Hindlimb muscle (tissue), 1 donor: ENCODE measurements around the gene C17orf50. TPM values are rescaled to one million over a fixed set of nuclear protein-coding genes. Genes with fewer than 3 reads are reported as not detected.

Experiments
- polyA plus RNA-seq: library from polyadenylated mRNA; unstranded; fragments of 120-200 nt; gene quantifications from one replicate; pipeline ENCODE4 v1.2.1, GENCODE V29; 2013; ENCODE audit not compliant: insufficient read length

Gene C17orf50
- polyA plus RNA-seq, 1 donor: not detected

Other genes starting within 250 kb of the C17orf50 start
- gene SLFN12L, start 223.2 kb upstream of the C17orf50 start, polyA plus RNA-seq: 0.19 TPM
- 0.19 TPM for gene SLFN14, start 200.1 kb upstream of the C17orf50 start, polyA plus RNA-seq
- 7.7 TPM for gene PEX12, start 182.3 kb upstream of the C17orf50 start, polyA plus RNA-seq
- gene AP2B1, start 173.6 kb upstream of the C17orf50 start, polyA plus RNA-seq: 74.1 TPM
- gene RASL10B, start 29.2 kb upstream of the C17orf50 start, polyA plus RNA-seq: 2.8 TPM
- gene GAS2L2, start 7.6 kb upstream of the C17orf50 start, polyA plus RNA-seq: not detected
- 4.5 TPM for gene MMP28, start 34.8 kb downstream of the C17orf50 start, polyA plus RNA-seq
- gene TAF15, start 48.6 kb downstream of the C17orf50 start, polyA plus RNA-seq: 113 TPM
- gene HEATR9, start 108.0 kb downstream of the C17orf50 start, polyA plus RNA-seq: not detected
- gene CCL5, start 119.5 kb downstream of the C17orf50 start, polyA plus RNA-seq: 0.74 TPM
- 0.67 TPM for gene RDM1, start 169.9 kb downstream of the C17orf50 start, polyA plus RNA-seq
- not detected for gene LYZL6, start 182.8 kb downstream of the C17orf50 start, polyA plus RNA-seq
- 0.13 TPM for gene CCL16, start 220.6 kb downstream of the C17orf50 start, polyA plus RNA-seq
- 40.4 TPM for gene CCL14, start 225.8 kb downstream of the C17orf50 start, polyA plus RNA-seq
- not detected for gene CCL15, start 240.7 kb downstream of the C17orf50 start, polyA plus RNA-seq